GM21576 (cell line): Measurements from ENCODE around the gene TAAR1.
"Not testable (repeated sequence)": the region's sequence is repeated elsewhere in the genome, so short reads cannot be mapped to it uniquely, and the experiment has no call there.

ENCODE experiments used
- ATAC-seq: cut with Tn5 transposase; IDR thresholded peaks from one replicate; pipeline ENCODE4 v1.9.1; 2021; ENCODE audit warnings: mild to moderate bottlenecking, moderate library complexity; ENCODE audit not compliant: unreplicated experiment

The TAAR1 gene

GRCh38 chr6:132663661-132664060, 4.7 kb upstream of the TAAR1 start:
- no peak for ATAC-seq

- ATAC-seq: no peak
These were observed 2.9 kb upstream of the TAAR1 start for GRCh38 chr6:132661906-132662305.

- ATAC-seq: peak; percentile 60
These were observed 7.9 kb downstream of the TAAR1 start for GRCh38 chr6:132651062-132651461.

GRCh38 chr6:132650429-132650828, 8.6 kb downstream of the TAAR1 start:
- ATAC-seq: no peak

GRCh38 chr6:132648828-132649227, 10.2 kb downstream of the TAAR1 start:
- no peak for ATAC-seq

GRCh38 chr6:132648356-132648755, 10.6 kb downstream of the TAAR1 start:
- ATAC-seq: peak; percentile 85

- ATAC-seq: no peak
These were observed 15.4 kb downstream of the TAAR1 start for GRCh38 chr6:132643547-132643946.

- not testable (repeated sequence) for ATAC-seq
These were observed 21.8 kb downstream of the TAAR1 start for GRCh38 chr6:132637135-132637534.

- not testable (repeated sequence) for ATAC-seq
These were observed 23.1 kb downstream of the TAAR1 start for GRCh38 chr6:132635906-132636305.

- ATAC-seq: not testable (repeated sequence)
These were observed 23.7 kb downstream of the TAAR1 start for GRCh38 chr6:132635288-132635687.

GRCh38 chr6:132634796-132635195, 24.2 kb downstream of the TAAR1 start:
- ATAC-seq: no peak

GRCh38 chr6:132633362-132633761, 25.6 kb downstream of the TAAR1 start:
- no peak for ATAC-seq

- no peak for ATAC-seq
These were observed 34.8 kb downstream of the TAAR1 start, which contains the start of gene TAAR2 for GRCh38 chr6:132624175-132624574. Gene TAAR2, minus strand, starts transcription at chr6:132624275. Its CDS starts 0 bp downstream, at chr6:132624275.

- ATAC-seq: no peak
These were observed 35.7 kb downstream of the TAAR1 start for GRCh38 chr6:132623106-132623845.

GRCh38 chr6:132616677-132617076, 42.3 kb downstream of the TAAR1 start:
- no peak for ATAC-seq

- ATAC-seq: no peak
These were observed 44.4 kb downstream of the TAAR1 start for GRCh38 chr6:132614554-132614953.

GRCh38 chr6:132612449-132613108, 46.4 kb downstream of the TAAR1 start:
- ATAC-seq: no peak

- ATAC-seq: no peak
These were observed 47.4 kb downstream of the TAAR1 start for GRCh38 chr6:132611616-132612015.

GRCh38 chr6:132607544-132608233, 51.3 kb downstream of the TAAR1 start:
- no peak for ATAC-seq

- no peak for ATAC-seq
These were observed 54.3 kb downstream of the TAAR1 start for GRCh38 chr6:132604635-132605152.

GRCh38 chr6:132600900-132601299, 58.1 kb downstream of the TAAR1 start:
- not testable (repeated sequence) for ATAC-seq
